Vagina (tissue), 2 donors: ENCODE measurements around the gene FAM13B. TPM values are rescaled to one million over a fixed set of nuclear protein-coding genes. Genes with fewer than 3 reads are reported as not detected.
"Not testable (repeated sequence)": the region's sequence is repeated elsewhere in the genome, so short reads cannot be mapped to it uniquely, and the experiment has no call there.

Experiments
- DNase-seq, 2 donors: peaks; one replicate each; pipeline ENCODE4 v3.0.0-alpha.2; 2017; ENCODE audit errors: extremely low spot score in 2 of 2
- H3K27ac ChIP-seq: fragments of 200-600 bp; sonication (generic); one replicate; pipeline ENCODE4 v1.5.1; 2019
- H3K27me3 ChIP-seq: fragments of 200-600 bp; sonication (generic); one replicate; pipeline ENCODE4 v1.5.1; 2019
- H3K36me3 ChIP-seq, 2 donors: fragments of 200-600 bp; sonication (generic); one replicate each; pipeline ENCODE4 v1.5.1; 2017 to 2019
- H3K4me1 ChIP-seq: fragments of 200-600 bp; sonication (generic); one replicate; pipeline ENCODE4 v1.5.1; 2019
- H3K4me3 ChIP-seq, 2 donors: fragments of 200-600 bp; sonication (generic); 1 replicate in 1 of 2; 2 replicates in 1 of 2; pipeline ENCODE4 v1.5.1; 2016 to 2019
- H3K9me3 ChIP-seq: fragments of 200-600 bp; sonication (generic); one replicate; pipeline ENCODE4 v1.5.1; 2019
- POLR2A ChIP-seq, 2 donors: fragments of 450-650 bp; IDR thresholded peaks; one replicate each; pipeline ENCODE4 v1.6.1; 2017; ENCODE audit warnings: antibody characterized with exemption in 2 of 2, mild to moderate bottlenecking in 2 of 2, moderate library complexity in 2 of 2
- POLR2AphosphoS5 ChIP-seq, 2 donors: sonication (generic); formaldehyde crosslinking; IDR thresholded peaks; one replicate each; pipeline ENCODE4 v1.9.0; 2017; ENCODE audit warnings: antibody characterized with exemption in 2 of 2, mild to moderate bottlenecking in 2 of 2, low read depth in 1 of 2; ENCODE audit not compliant: insufficient read depth in 1 of 2
- intact Hi-C: fragments of 100-400 bp; cut with DNase I; formaldehyde crosslinking; loops from one replicate; pipeline ENCODE4 v1.15.1; 2023
- total RNA-seq: library from RNA; depleted of rRNA; stranded (reverse); fragments of >200 nt; gene quantifications from one replicate; pipeline ENCODE4 v1.2.3, GENCODE V29; 2016
- TF ChIP-seq, protein P1 (sequence below), 3 experiments: fragments of 450-650 bp in 2 of 3; fragments of 200-600 bp in 1 of 3; sonication (generic) in 1 of 3; IDR thresholded peaks; one replicate each; pipeline ENCODE4 v1.5.1; 2017 to 2019; ENCODE audit warnings: antibody characterized with exemption in 3 of 3, mild to moderate bottlenecking in 2 of 3, moderate library complexity in 2 of 3

FAM13B gene
- 44.2 TPM for total RNA-seq

DNA sequence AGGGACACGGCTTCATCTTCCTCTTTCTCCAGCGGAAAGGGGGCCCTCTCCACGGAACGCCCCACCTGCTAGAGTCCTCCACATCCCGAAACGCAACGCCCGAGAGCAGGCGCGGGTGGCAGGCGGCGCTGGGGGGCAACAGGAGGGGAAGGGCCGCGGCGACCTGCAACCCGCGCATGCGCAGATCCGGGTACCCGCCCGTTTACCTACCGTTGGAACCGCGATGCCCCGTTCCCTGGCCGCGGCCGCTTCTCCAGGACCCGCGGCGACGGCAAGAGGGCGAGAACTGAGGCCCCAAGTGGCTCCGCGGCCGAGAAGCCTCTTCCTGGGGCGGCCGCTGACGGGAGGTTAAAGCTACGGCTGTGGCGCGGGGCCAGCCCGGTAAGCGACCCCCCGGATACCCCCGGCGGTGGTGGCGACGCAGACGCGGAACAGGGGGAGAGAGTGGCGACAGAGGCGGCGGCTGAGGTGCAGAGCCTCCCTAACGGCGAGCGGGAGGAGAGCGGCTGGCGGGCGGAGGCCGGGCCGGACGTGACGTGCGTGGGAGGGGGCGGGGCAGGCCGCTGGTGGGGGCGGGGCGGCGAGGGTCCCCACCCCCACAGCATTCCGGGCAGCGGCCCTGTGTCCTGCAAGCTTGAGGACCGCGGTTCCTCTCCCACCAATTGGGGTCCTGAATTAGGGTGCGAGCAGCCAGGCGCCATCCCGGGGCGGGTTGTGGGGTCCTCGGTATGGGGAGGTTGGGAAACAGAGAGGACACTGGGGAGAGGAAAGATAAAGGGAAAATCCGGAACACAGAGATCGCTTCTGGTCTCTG is at the start of gene FAM13B:
FAM13B (minus strand) TSS at position 508 of the 814 bp plus-strand sequence. CDS start 13,968 bp downstream, outside the sequence.
- intact Hi-C loops: no loop called here
- Histone ChIP-seq H3K36me3 (no peaks in the 10 kb centered on the region), H3K9me3 (no peaks in the 10 kb centered on the region), H3K4me1 (peaks cover 54% of the 10 kb centered on the region), H3K4me3 (peak within 1 kb of the TSS; percentile 92 to 96), H3K27ac (peak within 1 kb of the TSS; percentile 99), H3K27me3 (no peaks in the 10 kb centered on the region)
- no peak for DNase-seq
- TF ChIP-seq, protein P1, sequence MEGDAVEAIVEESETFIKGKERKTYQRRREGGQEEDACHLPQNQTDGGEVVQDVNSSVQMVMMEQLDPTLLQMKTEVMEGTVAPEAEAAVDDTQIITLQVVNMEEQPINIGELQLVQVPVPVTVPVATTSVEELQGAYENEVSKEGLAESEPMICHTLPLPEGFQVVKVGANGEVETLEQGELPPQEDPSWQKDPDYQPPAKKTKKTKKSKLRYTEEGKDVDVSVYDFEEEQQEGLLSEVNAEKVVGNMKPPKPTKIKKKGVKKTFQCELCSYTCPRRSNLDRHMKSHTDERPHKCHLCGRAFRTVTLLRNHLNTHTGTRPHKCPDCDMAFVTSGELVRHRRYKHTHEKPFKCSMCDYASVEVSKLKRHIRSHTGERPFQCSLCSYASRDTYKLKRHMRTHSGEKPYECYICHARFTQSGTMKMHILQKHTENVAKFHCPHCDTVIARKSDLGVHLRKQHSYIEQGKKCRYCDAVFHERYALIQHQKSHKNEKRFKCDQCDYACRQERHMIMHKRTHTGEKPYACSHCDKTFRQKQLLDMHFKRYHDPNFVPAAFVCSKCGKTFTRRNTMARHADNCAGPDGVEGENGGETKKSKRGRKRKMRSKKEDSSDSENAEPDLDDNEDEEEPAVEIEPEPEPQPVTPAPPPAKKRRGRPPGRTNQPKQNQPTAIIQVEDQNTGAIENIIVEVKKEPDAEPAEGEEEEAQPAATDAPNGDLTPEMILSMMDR (IDR thresholded peaks at IDR 0.05): peak in 1 of 3 experiments; percentile 24
- TF ChIP-seq POLR2A (IDR thresholded peaks at IDR 0.05): peak in 1 of 2 donors; percentile 73
- peak in 1 of 2 donors; percentile 95 for TF ChIP-seq POLR2AphosphoS5 (IDR thresholded peaks at IDR 0.05; ENCODE audit: insufficient read depth in 1 of 2, low read depth in 1 of 2)

DNA sequence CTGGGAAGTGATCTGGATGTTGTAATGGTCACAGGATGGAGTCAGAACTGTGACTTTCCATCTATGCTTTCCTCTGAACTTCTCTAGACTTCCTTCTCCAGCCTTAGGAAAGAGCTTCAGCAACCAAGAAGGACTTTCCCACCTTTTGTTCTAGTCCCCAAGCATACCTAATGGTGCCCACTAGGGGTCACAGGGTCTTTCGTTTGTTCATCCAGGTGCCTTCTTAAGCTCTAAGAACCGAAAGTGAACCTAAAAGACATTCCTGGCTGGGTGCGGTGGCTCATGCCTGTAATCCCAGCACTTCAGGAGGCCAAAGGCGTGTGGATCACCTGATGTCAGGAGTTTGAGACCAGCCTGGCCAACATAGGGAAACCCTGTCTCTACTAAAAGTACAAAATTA is 49.2 kb upstream of the FAM13B start:
- no peak overlapping the region for H3K27ac ChIP-seq
- no peaks in the 10 kb centered on the region for H3K27me3 ChIP-seq
- no peaks in the 10 kb centered on the region for H3K9me3 ChIP-seq
- DNase-seq: no peak
- H3K36me3 ChIP-seq: no peaks in the 10 kb centered on the region
- H3K4me3 ChIP-seq: no peak overlapping the region
- TF ChIP-seq POLR2AphosphoS5 (IDR thresholded peaks at IDR 0.05; ENCODE audit: insufficient read depth in 1 of 2, low read depth in 1 of 2) (no peak), POLR2A (IDR thresholded peaks at IDR 0.05) (no peak)
- TF ChIP-seq, protein P1 (IDR thresholded peaks at IDR 0.05): no peak
- no peaks in the 10 kb centered on the region for H3K4me1 ChIP-seq
- intact Hi-C loops: no loop called here

DNA sequence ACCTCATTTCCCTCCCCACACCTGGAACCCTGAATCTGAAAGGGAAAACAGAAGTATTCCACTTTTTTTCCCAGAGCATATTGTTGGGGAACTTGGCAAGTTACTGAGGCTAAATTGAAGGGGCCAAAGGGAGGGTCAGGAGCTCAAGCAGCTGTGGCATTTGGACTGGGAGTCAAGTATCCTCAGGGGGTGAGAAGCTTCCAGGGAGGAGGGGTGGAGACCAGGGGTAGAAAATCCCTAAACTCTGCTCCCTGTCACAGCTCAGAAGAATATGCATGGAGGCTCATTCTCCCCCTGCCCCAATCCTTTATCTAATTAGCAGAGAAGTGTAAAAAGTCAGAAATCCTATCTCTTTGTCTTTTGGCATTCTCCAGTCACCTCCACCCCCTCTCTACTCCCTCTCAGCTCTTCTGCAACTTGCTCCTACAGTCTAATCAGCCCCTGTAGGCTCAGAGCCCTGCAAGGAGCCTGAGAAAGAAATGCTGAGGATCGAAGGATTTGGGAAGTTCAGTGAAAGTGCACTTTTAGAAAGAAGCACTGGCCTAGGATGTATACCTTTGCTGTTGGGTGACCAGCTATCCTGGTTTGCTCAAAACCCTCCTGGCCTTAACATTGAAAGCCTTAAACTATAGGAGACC is 45.2 kb upstream of the FAM13B start:
- intact Hi-C loops: loop anchor here (5.0 kb wide), 1 partner anchor 54 kb away; no protein-coding TSS in a partner anchor
- TF ChIP-seq, protein P1 (IDR thresholded peaks at IDR 0.05): no peak
- no peak for TF ChIP-seq POLR2A (IDR thresholded peaks at IDR 0.05)
- no peak for TF ChIP-seq POLR2AphosphoS5 (IDR thresholded peaks at IDR 0.05; ENCODE audit: insufficient read depth in 1 of 2, low read depth in 1 of 2)
- no peak for DNase-seq
- H3K9me3 ChIP-seq: no peaks in the 10 kb centered on the region
- H3K36me3 ChIP-seq: no peaks in the 10 kb centered on the region
- H3K27me3 ChIP-seq: no peaks in the 10 kb centered on the region
- H3K4me1 ChIP-seq: no peaks in the 10 kb centered on the region
- H3K27ac ChIP-seq: no peak overlapping the region
- H3K4me3 ChIP-seq: no peak overlapping the region

DNA sequence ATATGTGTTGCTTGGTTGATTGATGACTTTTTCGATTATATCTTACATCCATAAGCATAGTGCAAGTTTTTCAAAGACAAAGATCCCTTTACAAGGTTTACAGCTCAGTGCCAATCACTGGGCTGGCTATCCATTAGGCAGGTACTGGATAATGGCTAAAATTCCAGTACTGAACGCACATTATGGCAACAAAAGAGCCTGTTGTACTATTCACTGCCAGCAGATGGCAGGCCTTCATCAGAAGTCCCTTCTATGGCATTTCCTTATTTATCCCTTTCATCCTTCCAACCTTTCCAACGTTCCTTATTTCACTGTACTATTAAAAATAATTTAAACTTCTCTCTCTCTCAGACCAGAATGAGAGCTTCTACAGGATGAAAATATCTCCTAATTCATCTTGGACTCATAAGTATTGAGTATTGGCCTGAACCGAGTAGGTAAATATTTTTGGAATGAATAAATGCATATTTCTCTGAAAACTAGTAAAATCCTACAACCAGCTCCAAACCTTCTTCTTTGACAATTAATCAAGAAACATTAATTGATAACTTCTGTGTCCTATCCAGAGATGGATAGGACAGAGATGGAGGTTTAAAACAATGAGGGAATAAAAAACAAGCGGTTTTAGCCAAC is 44.3 kb upstream of the FAM13B start:
- Histone ChIP-seq H3K9me3 (no peaks in the 10 kb centered on the region), H3K36me3 (no peaks in the 10 kb centered on the region), H3K27ac (no peak overlapping the region), H3K4me1 (no peaks in the 10 kb centered on the region), H3K27me3 (no peaks in the 10 kb centered on the region), H3K4me3 (no peak overlapping the region)
- no peak for TF ChIP-seq POLR2A (IDR thresholded peaks at IDR 0.05)
- TF ChIP-seq, protein P1 (IDR thresholded peaks at IDR 0.05): peak; percentile 55 to 70 (median 56)
- no peak for DNase-seq
- intact Hi-C loops: loop anchor here (5.0 kb wide), 1 partner anchor 55 kb away; no protein-coding TSS in a partner anchor

DNA sequence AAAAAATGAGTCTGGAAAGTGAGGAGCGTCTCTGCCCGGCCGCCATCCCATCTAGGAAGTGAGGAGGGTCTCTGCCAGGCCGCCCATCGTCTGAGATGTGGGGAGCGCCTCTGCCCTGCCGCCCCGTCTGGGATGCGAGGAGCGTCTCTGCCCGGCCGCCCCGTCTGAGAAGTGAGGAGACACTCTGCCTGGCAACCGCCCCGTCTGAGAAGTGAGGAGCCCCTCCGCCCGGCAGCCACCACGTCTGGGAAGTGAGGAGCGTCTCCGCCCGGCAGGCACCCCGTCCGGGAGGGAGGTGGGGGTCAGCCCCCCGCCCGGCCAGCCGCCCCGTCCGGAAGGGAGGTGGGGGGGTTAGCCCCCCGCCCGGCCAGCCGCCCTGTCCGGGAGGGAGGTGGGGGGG is 37.1 kb upstream of the FAM13B start:
- H3K27me3 ChIP-seq, H3K27ac ChIP-seq, DNase-seq, H3K4me3 ChIP-seq, H3K9me3 ChIP-seq, intact Hi-C loops, H3K36me3 ChIP-seq, H3K4me1 ChIP-seq: not testable (repeated sequence)
